Adrenal gland (tissue), 12 donors: Measurements from ENCODE around the gene CRYBG1. TPM values are rescaled to one million over a fixed set of nuclear protein-coding genes. Genes with fewer than 3 reads are reported as not detected.

Experiments
- DNase-seq, 7 donors: peaks; one replicate each; pipeline ENCODE4 v3.0.0-alpha.2; 2019 to 2020
- H3K27ac ChIP-seq, 5 donors: fragments of 200-600 bp; sonication (generic) in 4 of 5; 1 replicate in 3 of 5; 2 replicates in 2 of 5; pipeline versions ENCODE4 v1.5.1 to v1.8.0; 2016 to 2020; ENCODE audit warnings: mild to moderate bottlenecking in 1 of 5
- H3K27me3 ChIP-seq: fragments of 200-600 bp; 2 replicates; pipeline ENCODE4 v1.8.0; 2021
- H3K36me3 ChIP-seq, 2 donors: fragments of 200-600 bp; replicated peaks in 1 of 2; 1 replicate in 1 of 2; 2 replicates in 1 of 2; pipeline versions ENCODE4 v1.5.1 to v1.8.0; 2018 to 2022
- H3K4me1 ChIP-seq, 2 donors: fragments of 200-600 bp; replicated peaks in 1 of 2; 1 replicate in 1 of 2; 2 replicates in 1 of 2; pipeline versions ENCODE4 v1.5.1 to v1.8.0; 2018 to 2021
- H3K4me3 ChIP-seq, 4 donors: fragments of 200-600 bp; sonication (generic) in 3 of 4; one replicate each; pipeline ENCODE4 v1.5.1; 2016 to 2018
- H3K9me3 ChIP-seq, 3 donors: fragments of 200-600 bp; sonication (generic) in 1 of 3; replicated peaks in 1 of 3; 1 replicate in 2 of 3; 2 replicates in 1 of 3; pipeline versions ENCODE4 v1.5.1 to v1.8.0; 2016 to 2021
- CTCF ChIP-seq, 6 experiments: fragments of 450-650 bp in 4 of 6; fragments of 200-600 bp in 2 of 6; sonication (generic) in 1 of 6; IDR thresholded peaks; 1 replicate in 5 of 6; 2 replicates in 1 of 6; pipeline versions ENCODE4 v1.5.1 to v1.8.0; 2016 to 2021; ENCODE audit warnings: antibody characterized with exemption in 6 of 6, mild to moderate bottlenecking in 2 of 6, moderate library complexity in 1 of 6
- POLR2A ChIP-seq, 2 donors: fragments of 450-650 bp; IDR thresholded peaks; one replicate each; pipeline ENCODE4 v1.6.1; 2017; ENCODE audit warnings: antibody characterized with exemption in 2 of 2, mild to moderate bottlenecking in 2 of 2, moderate library complexity in 1 of 2
- WGBS, 4 donors: extraction: QIAGEN DNeasy Blood & Tissue Kit in 2 of 4; methylation state at CpG; one replicate each; pipeline versions ENCODE4 v1.1.5 to v1.1.7; 2013 to 2017; 5-methylcytosine and 5-hydroxymethylcytosine counted together
- intact Hi-C, 2 donors: fragments of 100-400 bp; cut with DNase I; formaldehyde crosslinking; loops; one replicate each; pipeline versions ENCODE4 v1.14.1 to v1.15.0; 2022 to 2023
- polyA plus RNA-seq, 3 donors: library from polyadenylated mRNA; stranded (reverse); fragments of 200-250 nt in 2 of 3; fragments of 350-450 nt in 1 of 3; fragmentation: Illumina TruSeq in 1 of 3; extraction: RNeasy Lipid Tissue Mini Kit (QIAGEN cat#74804) in 1 of 3; gene quantifications; one replicate each; pipeline ENCODE4 v1.2.3, GENCODE V29; 2013 to 2014
- total RNA-seq, 9 donors: library from RNA; depleted of rRNA in 4 of 9; stranded (reverse); fragments of >200 nt in 4 of 9; fragments of 120-200 nt in 1 of 9; fragmentation: NEBNext Ultra II Directional in 1 of 9; extraction: Animal tissue kit (Norgen Biotek cat#: 25700) in 1 of 9; gene quantifications; one replicate each; pipeline versions ENCODE4 v1.1.0 to v1.2.4, GENCODE V29; 2013 to 2023
- donor health status: healthy with polysubstance abuse.
- donor health status: Bipolar disorder and iron deficiency.
- donor health status: DM: yes; HTN: yes; CAD: no.
- donor health status: DM: no; HTN: no; CAD: no.
- donor health status: DM: no; HTN: no; CAD: no.
- donor health status: DM: yes; HTN: yes; CAD: no.

The CRYBG1 gene
- total and polyA plus RNA-seq, 12 donors = 0.83 to 5.1 (median 2.2) TPM

DNA sequence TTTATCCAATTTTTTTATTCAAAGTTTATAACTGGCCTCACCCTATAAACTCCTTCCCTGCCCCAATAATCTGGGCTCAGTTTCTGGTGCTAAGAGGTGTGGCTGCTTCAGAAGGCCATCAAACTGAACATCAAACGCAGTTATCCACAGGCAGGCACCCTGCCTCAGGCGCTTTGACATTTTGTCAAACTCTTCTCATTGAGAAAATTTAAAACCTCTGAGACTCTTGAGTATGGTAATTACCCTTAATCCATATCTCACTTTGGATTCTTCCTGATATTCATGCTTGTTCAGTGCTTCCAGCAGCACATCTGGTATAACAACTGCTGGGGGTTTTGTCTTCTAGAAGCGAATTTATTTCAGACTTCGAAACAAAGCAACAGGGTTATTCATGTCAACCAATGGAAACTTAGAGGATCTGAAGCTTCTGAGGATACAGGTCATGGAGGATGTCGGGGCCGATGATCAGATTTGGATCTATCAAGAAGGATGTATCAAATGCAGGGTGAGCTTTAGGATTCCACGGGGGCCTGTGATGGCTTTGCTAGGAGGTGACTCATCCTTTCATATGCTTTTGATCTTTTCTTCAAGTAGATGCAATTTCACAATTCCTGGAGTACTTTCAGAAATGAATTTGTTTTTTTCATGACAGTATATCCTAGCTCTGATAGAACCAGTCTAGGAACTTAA is 200.6 kb downstream of the CRYBG1 start:
- 79 to 90% (median 83%) methylated on average over 7 of the region's 7 CpGs for WGBS, 4 donors
- intact Hi-C loops = loop anchor here (5.0 to 10.0 kb wide), 2 partner anchors 114 to 226 kb away; no protein-coding TSS in a partner anchor
- TF ChIP-seq POLR2A (IDR thresholded peaks at IDR 0.05) (no peak), CTCF (IDR thresholded peaks at IDR 0.05) (no peak)
- H3K4me3 ChIP-seq = no peak overlapping the region
- no peaks in the 10 kb centered on the region for H3K9me3 ChIP-seq
- H3K27me3 ChIP-seq = no peaks in the 10 kb centered on the region
- no peaks in the 10 kb centered on the region for H3K4me1 ChIP-seq
- H3K36me3 ChIP-seq = no peaks in the 10 kb centered on the region
- no peak overlapping the region for H3K27ac ChIP-seq
- DNase-seq = no peak

GRCh38 chr6:106561686-106562405 is 201.3 kb downstream of the CRYBG1 start:
- Histone ChIP-seq H3K9me3 (no peaks in the 10 kb centered on the region), H3K36me3 (no peaks in the 10 kb centered on the region), H3K27me3 (no peaks in the 10 kb centered on the region), H3K4me3 (no peak overlapping the region), H3K27ac (no peak overlapping the region), H3K4me1 (no peaks in the 10 kb centered on the region)
- no peak for TF ChIP-seq POLR2A (IDR thresholded peaks at IDR 0.05)
- TF ChIP-seq CTCF (IDR thresholded peaks at IDR 0.05) = no peak
- DNase-seq = no peak
- 64 to 76% (median 67%) methylated on average over 6 of the region's 6 CpGs for WGBS, 4 donors
- intact Hi-C loops = loop anchor here (5.0 to 10.0 kb wide), 2 partner anchors 115 to 227 kb away; no protein-coding TSS in a partner anchor

GRCh38 chr6:106563614-106564013 is 203.1 kb downstream of the CRYBG1 start:
- Histone ChIP-seq H3K4me1 (no peaks in the 10 kb centered on the region), H3K4me3 (no peak overlapping the region), H3K9me3 (no peaks in the 10 kb centered on the region), H3K27me3 (no peaks in the 10 kb centered on the region), H3K36me3 (no peaks in the 10 kb centered on the region), H3K27ac (no peak overlapping the region)
- 40 to 65% (median 56%) methylated on average over 2 of the region's 2 CpGs for WGBS, 4 donors
- no peak for DNase-seq
- TF ChIP-seq CTCF (IDR thresholded peaks at IDR 0.05) (no peak), POLR2A (IDR thresholded peaks at IDR 0.05) (no peak)
- intact Hi-C loops = loop anchor here (5.0 to 10.0 kb wide), 2 partner anchors 116 to 229 kb away; no protein-coding TSS in a partner anchor

- no peaks in the 10 kb centered on the region for H3K9me3 ChIP-seq
- intact Hi-C loops = loop anchor here (5.0 to 10.0 kb wide), 2 partner anchors 117 to 230 kb away; no protein-coding TSS in a partner anchor
- no peaks in the 10 kb centered on the region for H3K36me3 ChIP-seq
- no peak for TF ChIP-seq POLR2A (IDR thresholded peaks at IDR 0.05)
- no peak for TF ChIP-seq CTCF (IDR thresholded peaks at IDR 0.05)
- H3K4me3 ChIP-seq = no peak overlapping the region
- no peaks in the 10 kb centered on the region for H3K27me3 ChIP-seq
- no peak overlapping the region for H3K27ac ChIP-seq
- H3K4me1 ChIP-seq = no peaks in the 10 kb centered on the region
- WGBS, 4 donors = 66 to 95% (median 80%) methylated on average over 3 to 4 of the region's 4 CpGs
- no peak for DNase-seq
These were observed 204.0 kb downstream of the CRYBG1 start for GRCh38 chr6:106564476-106564875.
